ENCODE measurements around the gene GRIA1.

The GRIA1 gene

DNA sequence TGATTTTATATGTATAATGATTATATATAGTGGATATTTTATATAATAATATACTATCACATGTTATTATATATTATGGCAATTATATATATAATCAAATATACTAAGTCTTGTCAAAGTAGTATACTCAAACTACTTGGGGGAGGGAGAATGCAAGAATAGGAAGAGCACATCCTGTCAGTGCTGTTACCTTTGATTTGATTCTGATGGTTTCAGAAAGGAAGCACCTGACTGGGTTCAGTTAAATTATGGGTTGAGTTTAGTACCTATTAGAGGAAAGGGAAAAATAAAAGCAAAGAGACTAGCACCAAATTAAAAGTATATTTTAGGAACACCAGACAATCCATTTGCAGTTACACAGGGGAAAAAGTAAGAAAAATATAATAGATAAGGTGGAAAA is 107.6 kb downstream of the GRIA1 start:
- no peak for TF ChIP-seq NFIC (IDR thresholded peaks at IDR 0.05)
- TF ChIP-seq, protein P1, sequence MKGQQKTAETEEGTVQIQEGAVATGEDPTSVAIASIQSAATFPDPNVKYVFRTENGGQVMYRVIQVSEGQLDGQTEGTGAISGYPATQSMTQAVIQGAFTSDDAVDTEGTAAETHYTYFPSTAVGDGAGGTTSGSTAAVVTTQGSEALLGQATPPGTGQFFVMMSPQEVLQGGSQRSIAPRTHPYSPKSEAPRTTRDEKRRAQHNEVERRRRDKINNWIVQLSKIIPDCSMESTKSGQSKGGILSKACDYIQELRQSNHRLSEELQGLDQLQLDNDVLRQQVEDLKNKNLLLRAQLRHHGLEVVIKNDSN (IDR thresholded peaks at IDR 0.05) = no peak
- TF ChIP-seq TCF12 (IDR thresholded peaks at IDR 0.05; ENCODE audit: low read depth) = no peak
- TF ChIP-seq TAF1 (IDR thresholded peaks at IDR 0.05; ENCODE audit: low read depth) = no peak
- no peak for TF ChIP-seq TEAD4 (IDR thresholded peaks at IDR 0.05)

DNA sequence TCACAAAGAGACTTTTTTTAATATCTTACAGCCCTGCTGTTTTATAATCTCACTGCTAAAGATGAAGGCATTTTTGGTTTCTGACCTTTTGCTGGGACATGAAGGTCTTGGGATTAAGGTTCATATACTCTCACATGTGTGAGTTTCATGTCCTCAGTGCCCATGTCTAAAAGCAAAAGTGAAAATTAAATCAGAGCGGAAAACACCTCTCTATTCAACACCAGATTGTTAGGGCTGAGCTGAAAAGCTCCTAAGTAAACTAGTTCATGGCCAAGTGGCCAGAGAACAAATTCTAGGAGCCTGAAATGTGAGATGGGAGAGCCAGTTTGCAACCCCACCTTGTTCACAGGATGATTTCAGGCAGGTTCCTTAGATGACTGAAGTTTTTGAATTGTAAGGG is 110.9 kb downstream of the GRIA1 start:
- TF ChIP-seq ZBTB7A (IDR thresholded peaks at IDR 0.05; ENCODE audit: low read depth) = no peak
- no peak for TF ChIP-seq EGR1 (IDR thresholded peaks at IDR 0.05)
- TF ChIP-seq TCF12 (IDR thresholded peaks at IDR 0.05; ENCODE audit: low read depth) = no peak
- TF ChIP-seq, protein P1 (IDR thresholded peaks at IDR 0.05) = no peak
- TF ChIP-seq CEBPB (IDR thresholded peaks at IDR 0.05) = no peak
- no peak for TF ChIP-seq YY1 (IDR thresholded peaks at IDR 0.05; ENCODE audit: low read depth)
- TF ChIP-seq RAD21 (IDR thresholded peaks at IDR 0.05; ENCODE audit: low read depth) = no peak
- no peak for TF ChIP-seq FOXM1 (IDR thresholded peaks at IDR 0.05; ENCODE audit: borderline replicate concordance, low read depth)
- no peak for TF ChIP-seq EP300 (IDR thresholded peaks at IDR 0.05; ENCODE audit: borderline replicate concordance)
- no peak for TF ChIP-seq NFIC (IDR thresholded peaks at IDR 0.05)
- TF ChIP-seq, protein P2, sequence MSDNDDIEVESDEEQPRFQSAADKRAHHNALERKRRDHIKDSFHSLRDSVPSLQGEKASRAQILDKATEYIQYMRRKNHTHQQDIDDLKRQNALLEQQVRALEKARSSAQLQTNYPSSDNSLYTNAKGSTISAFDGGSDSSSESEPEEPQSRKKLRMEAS (IDR thresholded peaks at IDR 0.05) = no peak
- no peak for TF ChIP-seq TEAD4 (IDR thresholded peaks at IDR 0.05)
- TF ChIP-seq, protein P3, sequence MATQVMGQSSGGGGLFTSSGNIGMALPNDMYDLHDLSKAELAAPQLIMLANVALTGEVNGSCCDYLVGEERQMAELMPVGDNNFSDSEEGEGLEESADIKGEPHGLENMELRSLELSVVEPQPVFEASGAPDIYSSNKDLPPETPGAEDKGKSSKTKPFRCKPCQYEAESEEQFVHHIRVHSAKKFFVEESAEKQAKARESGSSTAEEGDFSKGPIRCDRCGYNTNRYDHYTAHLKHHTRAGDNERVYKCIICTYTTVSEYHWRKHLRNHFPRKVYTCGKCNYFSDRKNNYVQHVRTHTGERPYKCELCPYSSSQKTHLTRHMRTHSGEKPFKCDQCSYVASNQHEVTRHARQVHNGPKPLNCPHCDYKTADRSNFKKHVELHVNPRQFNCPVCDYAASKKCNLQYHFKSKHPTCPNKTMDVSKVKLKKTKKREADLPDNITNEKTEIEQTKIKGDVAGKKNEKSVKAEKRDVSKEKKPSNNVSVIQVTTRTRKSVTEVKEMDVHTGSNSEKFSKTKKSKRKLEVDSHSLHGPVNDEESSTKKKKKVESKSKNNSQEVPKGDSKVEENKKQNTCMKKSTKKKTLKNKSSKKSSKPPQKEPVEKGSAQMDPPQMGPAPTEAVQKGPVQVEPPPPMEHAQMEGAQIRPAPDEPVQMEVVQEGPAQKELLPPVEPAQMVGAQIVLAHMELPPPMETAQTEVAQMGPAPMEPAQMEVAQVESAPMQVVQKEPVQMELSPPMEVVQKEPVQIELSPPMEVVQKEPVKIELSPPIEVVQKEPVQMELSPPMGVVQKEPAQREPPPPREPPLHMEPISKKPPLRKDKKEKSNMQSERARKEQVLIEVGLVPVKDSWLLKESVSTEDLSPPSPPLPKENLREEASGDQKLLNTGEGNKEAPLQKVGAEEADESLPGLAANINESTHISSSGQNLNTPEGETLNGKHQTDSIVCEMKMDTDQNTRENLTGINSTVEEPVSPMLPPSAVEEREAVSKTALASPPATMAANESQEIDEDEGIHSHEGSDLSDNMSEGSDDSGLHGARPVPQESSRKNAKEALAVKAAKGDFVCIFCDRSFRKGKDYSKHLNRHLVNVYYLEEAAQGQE (IDR thresholded peaks at IDR 0.05; ENCODE audit: low read depth) = no peak
- TF ChIP-seq TAF1 (IDR thresholded peaks at IDR 0.05; ENCODE audit: low read depth) = no peak
- TF ChIP-seq CREB1 (IDR thresholded peaks at IDR 0.05; ENCODE audit: low read depth) = no peak

DNA sequence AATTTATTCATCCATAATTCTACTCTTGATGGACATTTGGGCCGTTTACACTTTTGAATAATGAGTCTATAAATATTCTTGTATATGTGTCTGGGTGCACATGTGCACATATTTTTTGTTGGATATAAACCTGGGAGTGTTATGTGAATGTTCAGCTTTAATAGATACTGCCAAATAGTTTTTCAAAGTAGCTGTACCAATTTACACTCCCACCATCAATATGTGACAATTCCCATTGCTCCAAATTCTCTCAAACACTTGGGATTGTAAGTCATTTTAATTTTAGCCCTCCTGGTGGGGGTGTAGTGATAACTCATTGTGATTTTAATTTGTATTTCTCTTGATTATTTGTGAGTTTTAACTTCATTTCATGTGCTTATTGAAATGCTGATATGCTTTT is 114.9 kb downstream of the GRIA1 start:
- TF ChIP-seq TCF12 (IDR thresholded peaks at IDR 0.05; ENCODE audit: low read depth) (no peak), RAD21 (IDR thresholded peaks at IDR 0.05; ENCODE audit: low read depth) (no peak), ZBTB7A (IDR thresholded peaks at IDR 0.05; ENCODE audit: low read depth) (no peak), YY1 (IDR thresholded peaks at IDR 0.05; ENCODE audit: low read depth) (no peak), TEAD4 (IDR thresholded peaks at IDR 0.05) (no peak), NFIC (IDR thresholded peaks at IDR 0.05) (no peak), CEBPB (IDR thresholded peaks at IDR 0.05) (no peak), EGR1 (IDR thresholded peaks at IDR 0.05) (no peak), TAF1 (IDR thresholded peaks at IDR 0.05; ENCODE audit: low read depth) (no peak), EP300 (IDR thresholded peaks at IDR 0.05; ENCODE audit: borderline replicate concordance) (no peak), FOXM1 (IDR thresholded peaks at IDR 0.05; ENCODE audit: borderline replicate concordance, low read depth) (no peak), CREB1 (IDR thresholded peaks at IDR 0.05; ENCODE audit: low read depth) (no peak)
- TF ChIP-seq, protein P3 (IDR thresholded peaks at IDR 0.05; ENCODE audit: low read depth) = no peak
- TF ChIP-seq, protein P1 (IDR thresholded peaks at IDR 0.05) = no peak
- TF ChIP-seq, protein P2 (IDR thresholded peaks at IDR 0.05) = no peak

DNA sequence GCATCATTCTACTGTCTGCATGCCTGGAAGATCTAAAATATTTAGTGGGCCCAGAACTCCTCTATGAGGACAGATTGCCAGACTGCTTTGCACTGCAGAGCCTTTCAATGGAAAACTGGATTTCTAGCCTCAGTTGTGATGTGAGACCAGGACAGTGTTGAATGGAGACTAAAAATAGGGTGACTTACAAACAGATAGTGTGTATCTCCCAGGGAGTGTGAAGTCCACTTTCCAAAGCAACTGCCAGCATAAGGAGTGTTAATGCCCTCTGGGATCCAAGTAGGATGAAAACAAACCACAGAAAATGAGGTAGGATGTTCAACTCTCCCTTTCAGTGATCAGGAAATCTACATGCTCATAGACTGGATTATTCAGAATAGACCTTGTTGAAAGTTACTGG is 119.5 kb downstream of the GRIA1 start:
- TF ChIP-seq TEAD4 (IDR thresholded peaks at IDR 0.05) (no peak), FOXM1 (IDR thresholded peaks at IDR 0.05; ENCODE audit: borderline replicate concordance, low read depth) (no peak), RAD21 (IDR thresholded peaks at IDR 0.05; ENCODE audit: low read depth) (no peak), NFIC (IDR thresholded peaks at IDR 0.05) (no peak)
- TF ChIP-seq, protein P3 (IDR thresholded peaks at IDR 0.05; ENCODE audit: low read depth) = no peak
